Measurements from ENCODE around the gene BTG3.

DNA sequence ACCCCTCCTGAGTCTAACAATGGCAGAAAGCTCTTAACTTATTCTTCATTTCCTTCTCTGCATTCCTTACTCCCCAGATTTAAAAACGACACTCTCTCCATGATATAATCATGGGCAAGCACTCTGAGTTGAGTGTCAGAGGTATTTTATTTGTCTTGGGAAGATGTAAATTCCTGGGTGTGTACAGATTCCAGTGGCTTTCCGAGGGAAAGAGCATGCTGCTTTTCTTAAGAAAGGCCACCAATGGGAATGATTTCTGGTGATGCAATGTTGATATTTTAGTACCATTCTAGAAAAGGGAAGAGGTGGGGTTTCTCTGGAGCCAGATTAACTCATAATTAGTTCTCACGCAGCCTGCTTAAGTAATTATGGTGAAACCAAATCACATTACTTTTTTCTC lies 47.8 kb upstream of the BTG3 start:
- no peak for TF ChIP-seq ZNF532 (CRISPR knock-in tag; IDR thresholded peaks at IDR 0.05; ENCODE audit: borderline replicate concordance)
- TF ChIP-seq, protein P1, sequence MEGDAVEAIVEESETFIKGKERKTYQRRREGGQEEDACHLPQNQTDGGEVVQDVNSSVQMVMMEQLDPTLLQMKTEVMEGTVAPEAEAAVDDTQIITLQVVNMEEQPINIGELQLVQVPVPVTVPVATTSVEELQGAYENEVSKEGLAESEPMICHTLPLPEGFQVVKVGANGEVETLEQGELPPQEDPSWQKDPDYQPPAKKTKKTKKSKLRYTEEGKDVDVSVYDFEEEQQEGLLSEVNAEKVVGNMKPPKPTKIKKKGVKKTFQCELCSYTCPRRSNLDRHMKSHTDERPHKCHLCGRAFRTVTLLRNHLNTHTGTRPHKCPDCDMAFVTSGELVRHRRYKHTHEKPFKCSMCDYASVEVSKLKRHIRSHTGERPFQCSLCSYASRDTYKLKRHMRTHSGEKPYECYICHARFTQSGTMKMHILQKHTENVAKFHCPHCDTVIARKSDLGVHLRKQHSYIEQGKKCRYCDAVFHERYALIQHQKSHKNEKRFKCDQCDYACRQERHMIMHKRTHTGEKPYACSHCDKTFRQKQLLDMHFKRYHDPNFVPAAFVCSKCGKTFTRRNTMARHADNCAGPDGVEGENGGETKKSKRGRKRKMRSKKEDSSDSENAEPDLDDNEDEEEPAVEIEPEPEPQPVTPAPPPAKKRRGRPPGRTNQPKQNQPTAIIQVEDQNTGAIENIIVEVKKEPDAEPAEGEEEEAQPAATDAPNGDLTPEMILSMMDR (IDR thresholded peaks at IDR 0.05), result no peak
- TF ChIP-seq IRF2 (CRISPR knock-in tag; IDR thresholded peaks at IDR 0.05; ENCODE audit: borderline replicate concordance, low read depth), result no peak
- no peak for TF ChIP-seq E2F5 (CRISPR knock-in tag; IDR thresholded peaks at IDR 0.05)
- TF ChIP-seq GABPB1 (CRISPR knock-in tag; IDR thresholded peaks at IDR 0.05), result no peak

All from WTC11 (cell line).